SK-N-MC (cell line): ENCODE measurements around the gene TOMM34.

Experiments used
- EZH2 ChIP-seq: fragments of 200-600 bp; sonication (generic); IDR thresholded peaks from one replicate; pipeline ENCODE4 v1.6.1; 2017; ENCODE audit warnings: antibody characterized with exemption
- POLR2AphosphoS5 ChIP-seq: IDR thresholded peaks from 2 replicates; pipeline ENCODE4 v1.6.1; 2012; ENCODE audit warnings: mild to moderate bottlenecking, low read depth, low read length, borderline replicate concordance

DNA sequence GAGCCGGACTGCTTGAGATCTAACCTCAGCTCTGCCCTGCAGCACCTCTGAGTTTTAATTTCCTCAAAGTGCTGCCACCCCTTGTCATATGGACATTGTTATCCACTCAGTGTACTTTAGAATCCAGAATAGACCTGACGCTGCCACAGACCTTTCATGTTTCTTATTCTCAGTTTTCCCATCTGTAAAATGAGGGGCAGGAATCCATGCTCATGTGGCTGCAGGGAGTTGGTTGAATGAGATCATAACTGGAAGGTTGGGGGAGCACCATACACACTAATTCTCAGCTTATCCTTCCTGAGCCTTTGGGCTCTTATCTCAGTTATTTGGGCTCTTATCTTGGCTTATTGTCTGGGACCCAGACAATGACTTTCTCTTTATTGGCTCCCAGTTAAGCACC is 48.0 kb downstream of the TOMM34 start:
- TF ChIP-seq POLR2AphosphoS5 (no peak), EZH2 (no peak)
